Stimulated activated CD4-positive, alpha-beta T cell treated with anti-CD3 and anti-CD28 coated beads, Interleukin-2, amount 100 ng/mL, for 24 hours (primary cell): ENCODE results near the gene ZDHHC12.
A peak's percentile ranks its signal among the peaks of the same experiment; 100 is the strongest.
"Not testable (repeated sequence)": the region's sequence is repeated elsewhere in the genome, so short reads cannot be mapped to it uniquely, and the experiment has no call there.

Experiments used
- DNase-seq, 2 donors: peaks; one replicate each; pipeline ENCODE4 v3.0.0-alpha.2; 2020

The ZDHHC12 gene

DNA sequence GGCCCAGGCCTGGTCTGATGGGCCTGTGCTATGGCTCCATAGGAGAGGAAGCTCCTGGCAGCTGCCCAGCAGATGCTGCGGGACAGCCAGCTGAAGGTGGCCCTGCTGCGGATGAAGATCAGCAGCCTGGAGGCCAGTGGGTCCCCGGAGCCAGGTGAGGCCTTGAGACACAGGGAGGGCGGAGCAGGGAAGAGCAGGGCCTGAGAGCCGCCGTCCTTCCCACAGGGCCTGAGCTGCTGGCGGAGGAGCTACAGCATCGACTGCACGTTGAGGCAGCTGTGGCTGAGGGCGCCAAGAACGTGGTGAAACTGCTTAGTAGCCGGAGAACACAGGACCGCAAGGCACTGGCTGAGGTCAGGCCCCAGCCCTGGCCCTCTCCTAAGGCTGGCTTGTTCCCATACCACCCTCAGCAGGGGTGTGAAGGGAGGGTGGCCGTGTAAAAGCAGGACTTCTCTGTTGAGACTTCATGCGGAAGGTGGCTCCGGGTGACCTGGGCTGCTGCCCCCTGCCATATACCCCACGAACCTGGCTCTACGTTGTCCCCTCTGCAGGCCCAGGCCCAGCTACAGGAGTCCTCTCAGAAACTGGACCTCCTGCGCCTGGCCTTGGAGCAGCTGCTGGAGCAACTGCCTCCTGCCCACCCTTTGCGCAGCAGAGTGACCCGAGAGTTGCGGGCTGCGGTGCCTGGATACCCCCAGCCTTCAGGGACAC is 17.1 kb downstream of the ZDHHC12 start:
- DNase-seq: no peak

DNA sequence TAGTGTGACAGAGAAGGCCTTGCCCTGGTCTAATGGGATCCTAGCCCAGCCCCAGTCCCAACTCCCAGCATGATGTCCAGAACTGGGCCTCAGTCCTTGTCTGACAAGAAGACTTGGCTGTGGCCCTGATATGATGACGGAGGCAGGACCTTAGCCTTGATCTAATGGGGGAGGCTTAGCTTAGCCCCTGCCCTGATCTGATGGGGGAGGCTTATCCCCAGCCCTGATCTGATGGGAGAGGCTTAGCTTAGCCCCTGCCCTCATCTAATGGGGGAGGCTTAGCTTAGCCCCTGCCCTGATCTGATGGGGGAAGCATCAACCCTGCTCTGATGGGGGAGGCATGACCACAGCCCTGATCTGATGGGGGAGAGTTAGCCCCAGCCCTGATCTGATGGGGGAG is 17.9 kb downstream of the ZDHHC12 start:
- DNase-seq: no peak

DNA sequence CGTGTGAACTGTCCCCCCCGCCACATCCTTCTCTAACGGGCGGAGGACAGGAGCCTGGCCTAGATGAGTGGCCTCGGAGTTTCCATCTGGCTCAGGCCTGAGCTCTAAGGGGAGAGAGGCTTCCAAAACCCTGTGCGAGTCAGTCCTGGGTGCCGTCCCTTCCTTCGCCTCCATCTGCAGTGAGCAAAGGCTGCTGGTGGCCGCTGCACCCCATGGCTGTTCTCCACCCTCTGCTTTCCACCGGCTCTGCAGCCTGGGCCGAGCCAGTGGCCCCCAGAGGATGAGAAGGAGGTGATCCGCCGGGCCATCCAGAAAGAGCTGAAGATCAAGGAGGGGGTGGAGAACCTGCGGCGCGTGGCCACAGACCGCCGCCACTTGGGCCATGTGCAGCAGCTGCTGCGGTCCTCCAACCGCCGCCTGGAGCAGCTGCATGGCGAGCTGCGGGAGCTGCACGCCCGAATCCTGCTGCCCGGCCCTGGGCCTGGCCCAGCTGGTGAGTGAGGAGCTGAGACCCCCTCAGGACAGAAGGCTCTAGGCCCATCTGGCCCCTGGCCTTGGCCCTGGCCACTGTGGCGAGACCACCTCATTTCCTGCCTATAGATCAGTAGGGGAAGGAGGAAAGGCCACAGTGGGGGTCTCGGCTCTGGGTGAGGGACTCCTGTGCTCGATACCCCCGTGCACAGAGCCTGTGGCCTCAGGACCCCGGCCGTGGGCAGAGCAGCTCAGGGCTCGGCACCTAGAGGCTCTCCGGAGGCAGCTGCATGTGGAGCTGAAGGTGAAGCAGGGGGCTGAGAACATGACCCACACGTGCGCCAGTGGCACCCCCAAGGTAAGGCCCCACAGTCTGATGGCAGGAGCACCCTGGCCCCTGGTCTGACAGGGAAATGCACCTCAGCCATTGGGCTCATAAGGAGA is 18.6 kb downstream of the ZDHHC12 start:
- no peak for DNase-seq

DNA sequence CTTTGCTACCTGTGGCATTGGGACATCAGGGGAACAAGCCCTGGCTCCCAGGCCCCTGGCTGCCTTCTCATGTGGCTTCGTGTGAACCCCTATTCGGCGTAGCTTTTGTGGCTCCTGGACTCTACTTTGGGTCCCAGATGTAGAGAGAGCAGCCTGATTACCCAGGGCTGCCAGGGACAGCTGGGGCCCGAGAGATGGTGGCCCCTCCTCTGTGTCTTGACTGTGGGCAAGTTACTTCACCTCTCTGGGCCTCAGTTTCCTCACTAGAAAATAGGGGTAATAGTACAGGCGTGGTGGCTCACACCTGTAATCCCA is 19.6 kb downstream of the ZDHHC12 start:
- no peak for DNase-seq

DNA sequence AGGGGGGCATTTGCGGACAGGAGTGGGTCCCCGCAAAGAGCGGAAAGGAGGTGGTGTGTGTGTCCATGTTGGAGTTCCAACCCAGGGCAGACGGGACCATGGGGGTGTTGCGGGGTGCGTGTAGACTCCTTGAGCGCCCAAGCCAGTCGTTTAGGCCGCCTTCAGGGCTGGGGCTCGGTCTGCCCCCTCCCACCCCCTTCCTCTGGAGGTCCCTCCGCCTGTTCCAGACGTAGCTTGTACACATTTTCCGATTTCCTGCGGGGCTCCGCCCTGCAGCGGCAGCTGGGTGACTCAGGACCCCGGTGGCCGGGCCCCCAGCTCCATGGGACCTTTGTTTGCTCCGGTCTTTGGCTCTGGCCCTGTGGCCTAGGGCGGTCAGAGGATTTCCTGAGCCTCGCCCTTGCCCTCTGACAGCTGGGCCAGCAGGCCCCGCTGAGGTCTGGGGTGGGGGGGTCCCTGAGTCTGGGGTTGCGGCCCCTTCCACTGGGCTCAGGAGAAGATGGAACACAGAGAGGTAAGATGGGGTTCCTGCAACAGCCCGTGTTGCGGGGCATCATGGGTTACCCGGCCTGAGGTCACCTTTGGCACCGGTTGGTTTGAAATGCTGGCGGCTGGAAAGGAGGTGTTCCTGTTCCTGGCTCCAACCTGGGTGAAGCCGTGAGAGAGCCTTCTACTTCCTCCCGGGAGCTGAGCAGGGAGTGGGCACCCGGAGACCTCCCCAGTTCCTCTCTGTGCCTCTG is 20.1 kb downstream of the ZDHHC12 start:
- DNase-seq: peak; percentile 28 to 29

DNA sequence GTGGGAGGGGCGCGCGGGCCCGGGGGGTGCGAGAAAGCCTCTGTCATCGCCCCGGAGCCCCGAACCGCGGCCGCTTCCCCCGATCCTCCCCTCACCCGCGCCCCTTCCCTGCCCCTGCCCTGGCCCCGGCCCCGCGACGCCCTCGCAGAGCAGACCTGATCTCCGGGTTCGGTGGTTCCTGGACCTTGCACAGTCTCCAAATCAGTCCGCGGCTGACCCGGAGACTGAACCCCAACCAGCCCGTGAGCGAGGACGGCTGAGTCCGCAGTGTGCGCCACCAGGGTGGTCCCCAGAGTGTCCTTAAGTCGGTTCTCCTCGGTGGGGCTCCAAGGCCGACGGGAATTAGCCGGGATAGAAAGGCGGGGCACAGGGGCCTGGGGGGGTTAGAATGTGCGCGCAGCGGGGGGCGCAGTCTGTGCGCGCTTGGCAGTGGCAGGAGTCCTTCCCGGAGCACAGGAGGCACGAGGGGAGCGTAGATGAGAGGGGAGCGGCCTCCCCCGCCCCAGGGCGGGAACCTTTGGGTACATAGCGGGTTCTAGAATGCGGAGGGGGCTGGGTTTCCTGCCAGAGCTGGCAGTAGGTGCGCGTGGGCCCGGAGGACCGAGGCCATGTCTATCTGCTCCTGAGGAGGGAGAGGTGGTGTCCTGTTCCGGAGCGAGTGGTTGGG is 20.8 kb downstream of the ZDHHC12 start:
- DNase-seq: peak; percentile 37 to 51

DNA sequence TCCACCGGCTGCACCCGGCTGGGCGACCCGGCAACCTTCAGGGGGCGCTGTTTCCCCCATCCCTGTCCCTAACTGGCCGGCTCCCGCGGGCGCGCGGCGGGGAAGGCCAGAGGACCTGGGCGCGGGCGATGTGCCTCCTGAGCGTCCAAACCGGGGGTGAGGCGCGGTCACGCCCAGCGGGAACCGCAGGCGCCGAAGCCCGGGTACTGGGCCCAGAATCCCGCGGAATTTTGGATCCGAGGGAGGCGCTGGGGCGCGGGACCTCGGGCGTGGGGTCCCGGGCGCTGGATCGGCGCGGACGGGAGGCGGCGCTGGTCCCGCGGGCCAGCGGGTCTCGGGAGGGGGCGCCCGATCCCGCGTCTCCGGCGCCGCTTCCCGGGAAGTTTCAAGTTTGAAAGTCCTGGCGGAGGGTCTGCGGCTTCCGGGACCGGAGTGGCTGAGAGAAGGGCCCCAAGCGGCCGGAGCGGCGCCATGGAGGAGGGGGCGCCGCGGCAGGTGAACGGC is 21.4 kb downstream of the ZDHHC12 start, which contains the start of gene PKN3:
PKN3 (plus strand) TSS at position 59 of the 504 bp plus-strand sequence; CDS start at position 472, 413 bp downstream.
- peak; percentile 92 to 96 for DNase-seq

DNA sequence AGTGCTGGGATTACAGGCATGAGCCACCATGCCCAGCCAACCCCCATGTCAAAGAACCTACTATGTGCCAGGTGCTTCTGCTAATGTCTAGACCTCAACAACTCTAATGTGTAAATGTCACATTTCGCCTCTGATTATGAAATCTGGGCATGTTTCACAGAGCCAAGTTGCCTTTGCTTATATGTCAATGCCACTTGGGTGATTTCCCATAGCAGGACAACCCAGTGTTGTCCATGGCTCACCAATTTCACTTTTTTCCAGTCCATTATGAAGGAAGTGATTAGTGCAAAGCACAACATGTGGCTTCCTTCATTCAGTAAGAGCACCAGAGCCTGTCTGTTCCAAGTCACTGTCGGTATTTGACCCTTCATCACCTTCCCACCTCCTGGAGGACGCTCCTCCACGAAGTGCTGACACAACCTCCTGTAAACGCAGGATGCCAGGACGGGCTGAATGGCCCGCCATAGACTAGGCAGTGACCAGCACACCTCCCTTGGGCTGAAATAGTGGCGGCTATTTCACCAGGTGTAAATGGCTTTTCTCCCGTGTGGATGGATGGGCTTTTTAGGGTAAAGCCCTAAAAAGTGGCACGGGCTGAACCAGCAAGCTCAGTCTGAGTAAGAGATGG is 22.6 kb downstream of the ZDHHC12 start:
- no peak for DNase-seq

DNA sequence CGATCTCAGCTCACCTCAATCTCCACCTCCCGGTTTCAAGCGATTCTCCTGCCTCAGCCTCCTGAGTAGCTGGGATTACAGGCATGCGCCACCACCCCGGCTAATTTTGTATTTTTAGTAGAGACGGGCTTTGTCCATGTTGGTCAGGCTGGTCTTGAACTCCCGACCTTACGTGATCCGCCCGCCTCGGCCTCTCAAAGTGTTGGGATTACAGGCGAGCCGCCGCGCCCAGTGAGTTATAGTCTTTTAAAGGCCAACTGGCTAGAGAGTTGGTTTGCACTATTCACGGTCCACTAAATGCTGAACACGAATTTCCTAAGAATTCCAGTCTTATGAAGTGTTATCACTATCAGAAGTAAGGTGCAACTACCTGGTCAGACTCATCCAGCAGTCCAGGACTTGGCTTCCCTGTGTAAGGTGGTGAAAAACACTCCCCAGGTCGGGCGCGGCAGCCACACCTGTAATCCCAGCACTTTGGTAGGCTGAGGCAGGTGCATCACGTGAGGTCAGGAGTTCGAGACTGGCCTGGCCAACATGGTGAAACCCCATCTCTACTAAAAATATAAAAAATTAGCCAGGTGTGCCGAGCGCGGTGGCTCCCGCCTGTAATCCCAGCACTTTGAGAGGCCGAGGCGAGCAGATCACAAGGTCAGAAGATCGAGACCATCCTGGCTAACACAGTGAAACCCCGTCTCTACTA is 24.7 kb downstream of the ZDHHC12 start:
- DNase-seq: not testable (repeated sequence)

DNA sequence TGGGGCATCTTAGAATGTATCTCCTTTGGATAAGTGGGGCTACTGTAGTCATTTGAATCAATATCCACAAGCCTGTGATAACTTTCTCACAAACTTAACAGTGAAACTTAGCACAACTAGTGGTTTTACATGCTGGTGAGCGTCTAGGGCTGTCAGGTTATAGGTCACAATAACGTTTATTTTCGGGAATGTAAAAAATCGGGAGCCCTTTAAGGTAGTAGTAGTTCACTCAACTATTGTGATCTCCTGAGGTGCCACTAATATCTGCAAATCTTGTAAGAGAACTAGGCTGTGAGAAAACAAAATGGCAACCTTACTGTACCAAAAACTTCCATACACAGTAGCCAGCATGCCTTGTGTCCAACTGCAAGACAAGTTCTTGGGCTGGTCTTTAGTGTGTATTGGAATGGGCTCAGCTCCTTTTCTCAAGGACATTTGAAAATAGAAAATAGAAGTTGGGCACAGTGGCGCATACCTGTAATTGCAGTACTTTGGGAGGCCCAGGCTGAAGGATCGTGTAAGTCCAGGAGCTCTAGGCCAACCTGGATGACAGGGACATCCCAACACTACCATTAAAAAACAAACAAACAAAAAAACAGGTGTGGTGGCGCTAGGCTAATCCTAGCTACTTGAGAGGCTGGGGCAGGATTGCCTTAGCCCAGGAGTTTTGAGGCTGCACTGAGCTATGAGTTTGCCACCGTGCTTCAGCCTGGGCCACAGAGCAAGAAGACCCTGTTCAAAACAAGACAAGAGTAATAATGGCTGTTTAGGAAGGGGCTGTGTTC is 26.8 kb downstream of the ZDHHC12 start:
- DNase-seq: no peak

DNA sequence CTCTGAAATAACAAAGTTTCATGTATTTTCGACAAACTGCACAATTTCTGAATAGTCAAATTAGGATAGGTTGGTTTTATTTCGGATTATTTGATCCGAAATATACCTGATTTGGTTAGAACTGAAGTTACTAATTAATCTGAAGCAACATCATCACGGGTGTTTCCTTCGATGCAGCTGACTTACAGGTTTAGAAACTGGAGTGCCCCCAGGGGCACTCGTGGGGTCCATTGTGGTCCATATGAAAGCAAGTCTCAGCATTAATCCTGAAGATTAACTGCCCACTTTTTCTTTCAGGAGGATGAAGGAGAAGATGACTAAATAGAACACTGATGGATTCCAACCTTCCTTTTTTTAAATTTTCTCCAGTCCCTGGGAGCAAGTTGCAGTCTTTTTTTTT is 29.6 kb downstream of the ZDHHC12 start:
- DNase-seq: no peak

DNA sequence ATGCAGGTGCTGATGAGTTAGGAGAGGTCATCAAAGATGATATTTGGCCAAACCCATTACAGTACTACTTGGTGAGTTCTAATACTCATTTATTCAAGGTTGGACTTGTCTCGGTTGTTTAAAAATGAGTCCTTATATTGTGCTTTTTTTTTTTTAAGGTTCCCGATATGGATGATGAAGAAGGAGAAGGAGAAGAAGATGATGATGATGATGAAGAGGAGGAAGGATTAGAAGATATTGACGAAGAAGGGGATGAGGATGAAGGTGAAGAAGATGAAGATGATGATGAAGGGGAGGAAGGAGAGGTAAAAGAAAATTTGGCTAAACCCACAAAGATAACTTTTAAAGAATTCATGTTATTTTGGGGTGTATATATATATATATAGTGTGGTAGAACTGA is 30.2 kb downstream of the ZDHHC12 start:
- not testable (repeated sequence) for DNase-seq

DNA sequence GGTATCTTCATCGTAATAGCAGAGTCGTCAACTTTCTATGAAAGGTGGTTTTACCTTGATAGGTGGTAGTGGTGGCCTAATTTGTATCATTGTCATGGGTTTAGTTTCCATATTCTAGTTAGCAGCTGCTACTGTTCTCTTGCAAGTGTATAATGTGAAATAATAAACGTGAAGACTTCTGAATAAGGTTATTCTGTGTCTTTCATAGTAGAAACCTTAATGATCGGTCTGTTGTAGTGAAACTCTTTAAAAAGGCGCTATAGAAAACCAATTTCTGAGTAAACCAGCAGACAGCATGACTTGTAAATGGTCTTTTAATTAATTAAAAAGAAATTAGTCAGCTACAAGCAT is 33.3 kb downstream of the ZDHHC12 start:
- no peak for DNase-seq

DNA sequence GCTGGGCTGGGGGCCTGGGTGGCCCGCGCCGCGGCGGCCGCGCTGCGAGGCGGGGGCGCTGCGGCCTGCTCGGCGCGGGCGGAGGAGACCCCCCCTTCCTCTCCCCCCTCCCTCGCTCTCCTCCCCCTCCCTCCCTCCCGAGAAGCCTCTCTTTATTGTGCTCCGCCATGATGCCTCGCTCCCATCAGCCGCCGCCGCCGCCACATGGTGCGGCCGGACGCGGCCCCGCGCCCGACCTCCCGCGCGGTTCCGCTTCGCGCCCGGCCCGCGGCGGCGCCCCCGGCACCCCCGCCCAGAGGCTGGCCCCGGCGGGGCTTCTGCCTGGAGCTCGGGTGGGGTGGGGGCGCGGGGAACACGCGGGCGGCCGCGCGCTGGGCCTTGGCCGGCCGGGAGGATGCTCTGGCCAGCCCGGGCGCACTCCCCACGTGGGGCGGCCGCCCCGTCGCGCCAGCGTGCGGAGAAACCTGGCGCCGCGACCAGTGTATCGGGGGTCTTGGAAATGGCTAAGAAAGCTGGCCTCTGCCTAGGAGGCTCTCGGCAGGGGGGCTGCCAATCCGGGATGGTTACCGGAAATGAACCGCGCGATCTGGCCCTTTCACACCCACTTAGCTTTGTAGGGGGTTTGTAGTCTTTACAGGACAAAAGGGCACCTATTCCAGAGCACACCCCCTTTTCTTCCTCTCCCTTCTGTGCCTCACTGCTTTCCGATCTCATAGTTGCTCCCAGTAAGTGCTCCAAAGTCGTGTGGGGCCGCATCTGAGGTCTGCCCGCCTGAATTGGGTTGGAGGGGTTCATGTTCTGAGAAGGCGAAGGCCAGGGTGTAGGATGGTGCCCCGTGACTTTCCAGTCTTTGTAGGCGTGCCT is 33.9 kb downstream of the ZDHHC12 start:
- peak; percentile 46 to 60 for DNase-seq

DNA sequence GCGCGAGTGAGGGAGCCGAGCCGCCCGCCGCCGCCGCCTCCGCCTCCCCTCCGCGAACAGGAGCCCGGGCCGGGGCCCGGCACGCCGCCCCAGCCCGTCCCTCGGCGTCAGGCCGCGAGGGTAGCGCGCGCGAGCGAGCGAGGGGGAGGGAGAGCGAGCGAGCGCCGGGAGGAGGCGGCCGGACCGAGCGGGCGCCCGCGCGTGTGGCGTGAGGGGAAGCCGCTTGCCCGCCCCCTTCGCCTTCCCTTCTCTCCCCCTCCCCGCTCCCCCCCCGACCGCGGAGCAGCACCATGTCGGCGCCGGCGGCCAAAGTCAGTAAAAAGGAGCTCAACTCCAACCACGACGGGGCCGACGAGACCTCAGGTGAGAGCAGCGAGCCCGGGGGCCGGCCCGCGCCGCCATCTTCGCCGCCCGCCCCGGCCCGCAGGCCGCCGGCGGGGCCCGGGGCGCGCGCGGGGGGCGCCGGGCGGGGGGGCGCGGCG is 34.6 kb downstream of the ZDHHC12 start:
- DNase-seq: peak; percentile 54 to 64

DNA sequence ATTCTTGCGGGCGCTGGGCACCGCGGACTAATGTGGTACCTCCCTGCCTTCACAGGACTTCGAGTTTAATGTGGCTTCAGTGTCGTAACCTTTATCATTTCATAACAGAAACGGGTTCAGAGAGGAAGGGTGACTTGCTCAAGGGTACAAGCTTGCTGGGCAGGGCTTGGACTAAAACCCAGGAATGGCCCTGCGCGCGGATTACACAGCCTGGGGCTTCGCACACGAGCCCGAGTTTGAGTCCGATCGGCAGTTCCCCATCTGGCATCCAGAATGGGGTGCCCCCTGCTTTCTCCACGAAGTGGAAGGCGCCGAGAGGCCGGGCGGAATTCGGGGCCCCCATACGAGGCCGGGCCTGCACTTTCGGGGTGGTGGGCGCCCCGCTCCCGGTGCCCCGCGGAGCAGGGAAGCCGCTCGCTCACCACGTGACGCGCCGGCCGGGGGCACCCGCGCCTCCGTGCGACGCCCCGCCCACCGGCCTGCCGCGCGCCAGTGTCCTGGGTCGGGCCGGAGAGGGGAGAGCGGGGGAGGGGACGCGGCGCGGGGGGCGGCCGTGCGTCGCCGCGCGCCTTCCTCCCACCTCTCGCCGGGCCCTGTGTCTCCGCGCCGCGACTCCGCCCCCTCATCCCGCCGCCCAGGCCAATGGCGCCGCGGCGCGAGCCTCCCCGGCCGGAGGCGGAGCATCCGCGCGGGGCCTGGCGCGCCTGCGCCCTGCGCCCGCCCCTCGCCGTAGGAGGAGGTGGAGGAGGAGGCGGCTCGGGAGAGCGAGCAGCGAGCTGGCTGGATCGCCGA is 35.2 kb downstream of the ZDHHC12 start, which contains the start of gene SET:
SET (plus strand) TSS at position 722 of the 792 bp plus-strand sequence. CDS start 361 bp downstream, outside the sequence.
- DNase-seq: peak; percentile 91 to 97

DNA sequence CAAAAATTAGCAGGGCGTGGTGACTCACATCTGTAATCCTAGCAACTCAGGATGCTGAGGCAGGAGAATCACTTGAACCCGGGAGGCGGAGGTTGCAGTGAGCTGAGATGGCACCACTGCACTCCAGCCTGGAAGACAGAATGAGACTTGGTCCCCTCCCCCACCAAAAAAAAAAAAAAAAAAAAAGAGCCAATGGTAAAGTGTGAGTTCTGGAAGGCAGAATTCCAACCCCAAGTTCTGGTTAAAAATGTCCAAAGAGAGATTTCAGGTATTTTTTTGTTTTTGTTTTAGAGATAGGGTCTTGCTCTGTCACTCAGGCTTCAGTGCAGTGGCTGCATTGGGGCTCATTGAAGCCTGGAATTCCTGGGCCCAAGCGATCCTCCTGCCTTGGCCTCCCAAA is 36.5 kb downstream of the ZDHHC12 start:
- no peak for DNase-seq
